GM19193 (cell line): ENCODE measurements around the gene INSR.

Experiments
- POLR2A ChIP-seq: IDR thresholded peaks from 4 replicates; pipeline ENCODE4 v1.6.1; 2011; ENCODE audit not compliant: insufficient read depth, insufficient read length; ENCODE audit errors: extremely low read depth

Gene INSR

GRCh38 chr19:7152568-7152967 is 141.6 kb downstream of the INSR start:
- TF ChIP-seq POLR2A = no peak

DNA sequence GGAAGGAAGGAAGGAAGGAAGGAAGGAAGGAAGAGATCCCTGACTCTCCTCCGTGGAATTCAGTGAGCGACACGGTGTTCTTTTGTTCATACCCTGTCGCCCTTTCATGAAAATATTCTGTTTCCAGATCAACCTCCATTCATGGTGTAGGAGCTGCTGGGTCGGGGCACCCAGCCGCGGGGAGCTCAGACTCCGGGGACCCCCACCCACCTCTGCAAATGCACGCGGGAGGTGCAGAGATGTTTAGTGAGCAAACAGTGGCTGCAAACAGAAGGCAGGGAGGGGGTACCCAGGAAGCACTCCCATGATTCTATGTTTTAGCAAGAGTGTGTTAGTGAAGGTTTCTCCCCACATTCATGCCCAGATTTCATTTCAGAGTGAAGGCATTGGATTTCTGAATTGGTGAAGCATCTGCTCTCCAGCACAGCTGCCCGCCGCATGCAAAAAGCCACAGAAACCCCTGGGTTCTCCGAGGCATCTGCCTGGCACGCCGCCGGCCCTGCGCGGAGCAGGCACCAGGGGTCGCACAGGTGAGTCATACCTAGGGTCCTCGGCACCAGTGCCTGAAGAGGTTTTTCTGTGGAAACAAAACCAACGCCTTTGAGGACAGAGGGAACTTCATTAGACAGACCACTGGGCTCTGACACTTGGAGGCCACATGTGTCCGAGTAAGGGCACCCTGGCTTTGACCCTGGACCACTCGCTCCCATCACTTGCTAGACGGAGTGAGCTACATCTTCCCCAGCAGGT is 144.1 kb downstream of the INSR start:
- TF ChIP-seq POLR2A = no peak

- TF ChIP-seq POLR2A = no peak
Measured at GRCh38 chr19:7145494-7145893, 148.7 kb downstream of the INSR start.

GRCh38 chr19:7142771-7143170 is 151.4 kb downstream of the INSR start:
- no peak for TF ChIP-seq POLR2A

DNA sequence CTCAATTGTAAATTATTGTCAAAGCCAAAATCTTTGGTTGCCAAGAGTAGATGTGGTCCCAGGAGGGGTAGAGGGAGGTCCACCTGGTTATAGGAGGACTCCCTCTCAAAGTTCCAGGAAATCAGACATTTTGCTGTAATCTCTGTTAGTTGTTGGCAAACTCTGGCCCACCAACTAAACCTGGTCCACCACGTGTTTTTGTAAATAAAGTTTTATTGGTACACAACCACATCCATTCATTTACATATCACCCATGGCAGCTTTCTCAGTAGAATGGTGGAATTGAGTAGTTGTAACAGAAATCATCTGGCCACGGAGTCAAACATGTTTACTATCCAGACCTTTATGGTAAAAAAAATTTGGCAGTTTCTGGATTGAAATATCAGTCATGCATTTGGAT is 154.1 kb downstream of the INSR start:
- TF ChIP-seq POLR2A = no peak

DNA sequence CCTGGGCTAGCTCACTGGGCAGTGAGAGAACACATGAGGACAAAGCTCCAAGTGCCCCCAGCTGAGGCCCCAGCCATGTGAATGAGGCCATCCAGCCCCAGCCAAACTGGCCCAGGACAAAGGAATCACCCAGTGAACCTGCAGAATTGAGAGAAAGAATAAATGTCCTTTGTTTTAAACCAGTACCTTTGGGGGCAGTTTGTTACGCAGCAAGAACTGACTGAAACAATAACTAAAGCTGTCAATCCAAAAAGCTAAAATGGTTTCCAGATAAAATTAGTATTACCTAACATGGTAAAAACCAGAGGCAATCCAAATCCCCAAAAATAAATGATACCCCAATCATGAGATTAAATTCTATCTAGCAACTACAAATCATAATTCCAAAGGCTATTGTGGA is 155.1 kb downstream of the INSR start:
- TF ChIP-seq POLR2A = no peak

DNA sequence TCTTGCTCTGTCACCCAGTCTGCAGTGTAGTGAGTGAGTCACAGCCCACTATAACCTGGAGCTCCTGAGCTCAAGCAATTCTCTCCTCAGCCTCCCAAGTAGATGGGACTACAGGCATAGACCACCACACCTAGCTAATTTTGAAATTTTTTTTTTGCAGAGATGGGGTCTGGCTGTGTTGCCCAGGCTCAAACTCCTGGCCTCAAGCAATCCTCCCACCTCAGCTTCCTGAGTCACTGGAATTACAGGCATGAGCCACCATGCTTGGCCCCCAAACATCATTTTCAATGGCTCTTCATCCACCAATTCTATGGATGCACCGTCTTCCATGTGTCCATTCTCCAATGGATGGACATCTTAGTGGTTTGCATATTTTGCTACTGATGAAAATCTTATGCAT is 155.8 kb downstream of the INSR start:
- TF ChIP-seq POLR2A = no peak

- TF ChIP-seq POLR2A = no peak
Measured at GRCh38 chr19:7137120-7137519, 157.1 kb downstream of the INSR start.

GRCh38 chr19:7132054-7132453 is 162.2 kb downstream of the INSR start:
- TF ChIP-seq POLR2A = no peak

- no peak for TF ChIP-seq POLR2A
Measured at GRCh38 chr19:7130043-7130442, 164.2 kb downstream of the INSR start.

DNA sequence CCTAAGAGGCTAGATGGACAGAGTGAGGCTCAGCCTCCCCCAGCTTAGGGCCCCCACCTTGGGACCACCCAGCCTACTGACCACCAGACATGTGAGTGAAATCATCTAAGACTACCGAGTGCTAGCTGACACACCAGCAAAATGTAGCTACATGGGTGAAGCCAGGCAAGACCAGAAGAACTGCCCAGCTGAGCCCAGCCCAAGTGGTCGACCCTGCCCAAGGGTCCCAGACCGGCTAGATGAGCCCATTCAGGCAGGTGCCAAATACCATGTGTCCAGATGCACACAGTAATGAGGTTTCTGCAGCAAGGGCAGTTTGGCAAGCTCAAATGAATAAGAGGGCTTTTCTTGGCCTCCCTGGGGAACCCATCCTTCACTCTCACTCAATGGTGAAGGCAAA is 168.1 kb downstream of the INSR start:
- TF ChIP-seq POLR2A = no peak

DNA sequence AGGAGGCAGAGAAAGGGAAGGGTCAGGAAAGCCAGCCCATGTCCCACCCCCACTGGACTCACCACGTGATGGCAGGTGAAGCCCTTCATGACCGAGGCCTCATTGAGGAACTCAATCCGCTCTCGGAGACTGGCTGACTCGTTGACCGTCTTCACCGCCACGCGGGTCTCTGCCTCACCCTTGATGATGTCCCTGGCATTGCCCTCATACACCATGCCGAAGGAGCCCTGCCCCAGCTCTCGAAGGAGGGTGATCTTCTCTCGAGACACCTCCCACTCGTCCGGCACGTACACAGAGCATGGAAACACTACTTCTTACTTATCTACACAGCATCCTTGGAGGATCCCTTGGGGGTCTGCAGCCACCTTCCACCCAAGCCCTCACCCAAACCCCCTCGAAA is 169.0 kb downstream of the INSR start:
- no peak for TF ChIP-seq POLR2A

DNA sequence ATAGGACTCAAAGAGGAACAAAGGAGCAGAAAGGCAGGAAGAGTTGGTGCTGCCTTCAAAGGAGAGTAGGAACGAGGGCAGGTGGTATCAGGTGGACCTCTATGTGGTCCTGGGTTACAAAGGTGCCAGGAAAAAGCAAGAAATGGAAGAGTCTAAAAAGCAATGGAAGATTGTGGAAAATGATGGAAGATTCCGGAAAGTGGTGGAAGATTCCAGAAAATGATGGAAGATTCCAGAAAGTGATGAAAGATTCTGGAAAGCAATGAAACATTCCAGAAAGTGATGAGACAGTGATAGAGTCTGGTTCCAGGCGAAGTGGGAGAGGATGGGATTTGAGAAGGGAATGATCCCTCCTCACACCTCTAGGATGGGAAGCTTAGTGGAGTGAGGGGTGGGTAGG is 169.4 kb downstream of the INSR start:
- no peak for TF ChIP-seq POLR2A

DNA sequence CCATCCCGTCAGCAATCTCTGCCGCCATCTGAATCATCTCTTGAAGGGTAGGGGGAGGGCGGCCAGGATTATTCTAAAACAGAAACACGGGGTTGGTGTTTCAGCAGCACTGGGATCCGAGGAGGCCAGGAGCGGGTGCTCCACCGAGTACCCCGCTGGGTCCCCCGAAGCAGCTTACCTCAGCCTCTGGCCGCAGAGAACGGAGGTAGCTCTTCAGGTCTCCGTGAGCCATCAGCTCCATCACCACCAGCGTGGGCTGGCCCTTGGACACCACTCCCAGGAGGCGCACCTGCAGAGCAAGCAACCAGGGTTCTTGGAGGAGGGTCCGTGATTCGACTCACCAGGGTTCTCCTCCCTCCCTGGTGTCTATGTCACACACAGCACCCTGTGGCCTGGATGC is 171.5 kb downstream of the INSR start:
- TF ChIP-seq POLR2A = no peak

- no peak for TF ChIP-seq POLR2A
Measured at GRCh38 chr19:7120499-7120898, 173.7 kb downstream of the INSR start.

- no peak for TF ChIP-seq POLR2A
Measured at GRCh38 chr19:7119582-7119981, 174.6 kb downstream of the INSR start.

GRCh38 chr19:7117248-7117647 is 177.0 kb downstream of the INSR start:
- TF ChIP-seq POLR2A = no peak
